Cardiac septum (tissue), 1 donor: ENCODE measurements around the gene C1orf174. TPM values are rescaled to one million over a fixed set of nuclear protein-coding genes. Genes with fewer than 3 reads are reported as not detected.

ENCODE experiments used
- DNase-seq: peaks from one replicate; pipeline ENCODE4 v3.0.0-alpha.2; 2020; ENCODE audit warnings: low spot score
- intact Hi-C: fragments of 100-400 bp; cut with DNase I; formaldehyde crosslinking; loops from one replicate; pipeline ENCODE4 v1.14.0; 2022
- total RNA-seq: library from RNA; stranded (reverse); fragmentation: NEBNext Ultra II Directional; extraction: Animal tissue kit (Norgen Biotek cat#: 25700); gene quantifications from one replicate; pipeline ENCODE4 v1.2.1, GENCODE V29; 2021
- donor health status: DM: no; HTN: no; CAD: no.

Gene C1orf174
- total RNA-seq, 1 donor from 2014 or later = 11.5 TPM

- DNase-seq = peak; percentile 99
- intact Hi-C loops = loop anchor here (2.0 kb wide), 2 partner anchors 44 to 104 kb away; partner anchors contain the start of genes CEP104, DFFB and LRRC47
These were observed 977 bp upstream of the C1orf174 start for GRCh38 chr1:3900969-3901529.

DNA sequence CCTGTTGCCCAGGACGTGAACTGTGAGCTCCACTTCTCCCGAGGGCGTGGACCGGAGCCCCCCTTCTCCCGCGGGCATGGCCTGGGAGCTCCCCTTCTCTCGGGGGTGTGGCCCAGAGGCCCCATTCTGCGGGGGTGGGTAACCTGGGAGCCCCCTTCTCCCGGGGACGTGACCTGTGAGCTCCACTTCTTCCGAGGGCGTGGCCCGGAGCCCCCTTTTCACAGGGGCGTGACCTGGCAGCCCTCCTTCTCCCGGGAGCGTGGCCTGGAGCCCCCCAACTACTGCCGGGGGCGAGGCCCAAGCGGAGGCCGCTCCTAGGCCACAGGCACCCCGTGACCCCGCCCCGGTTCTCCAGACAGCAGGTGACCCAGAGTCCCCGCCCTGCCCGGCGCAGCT lies 320 bp downstream of the C1orf174 start:
- intact Hi-C loops = loop anchor here (2.0 kb wide), 2 partner anchors 43 to 103 kb away; partner anchors contain the start of genes CEP104, DFFB and LRRC47
- no peak for DNase-seq

- DNase-seq = no peak
- intact Hi-C loops = no loop called here
These were observed 898 bp downstream of the C1orf174 start for GRCh38 chr1:3898994-3899753.

GRCh38 chr1:3898475-3898735 lies 1.7 kb downstream of the C1orf174 start:
- DNase-seq = no peak
- intact Hi-C loops = no loop called here

- DNase-seq = peak; percentile 36
- intact Hi-C loops = no loop called here
These were observed 3.6 kb downstream of the C1orf174 start for GRCh38 chr1:3896396-3897000.

GRCh38 chr1:3895951-3896325 lies 4.1 kb downstream of the C1orf174 start:
- intact Hi-C loops = no loop called here
- DNase-seq = peak; percentile 51

GRCh38 chr1:3895279-3895950 lies 4.7 kb downstream of the C1orf174 start:
- intact Hi-C loops = no loop called here
- DNase-seq = peak; percentile 68

DNA sequence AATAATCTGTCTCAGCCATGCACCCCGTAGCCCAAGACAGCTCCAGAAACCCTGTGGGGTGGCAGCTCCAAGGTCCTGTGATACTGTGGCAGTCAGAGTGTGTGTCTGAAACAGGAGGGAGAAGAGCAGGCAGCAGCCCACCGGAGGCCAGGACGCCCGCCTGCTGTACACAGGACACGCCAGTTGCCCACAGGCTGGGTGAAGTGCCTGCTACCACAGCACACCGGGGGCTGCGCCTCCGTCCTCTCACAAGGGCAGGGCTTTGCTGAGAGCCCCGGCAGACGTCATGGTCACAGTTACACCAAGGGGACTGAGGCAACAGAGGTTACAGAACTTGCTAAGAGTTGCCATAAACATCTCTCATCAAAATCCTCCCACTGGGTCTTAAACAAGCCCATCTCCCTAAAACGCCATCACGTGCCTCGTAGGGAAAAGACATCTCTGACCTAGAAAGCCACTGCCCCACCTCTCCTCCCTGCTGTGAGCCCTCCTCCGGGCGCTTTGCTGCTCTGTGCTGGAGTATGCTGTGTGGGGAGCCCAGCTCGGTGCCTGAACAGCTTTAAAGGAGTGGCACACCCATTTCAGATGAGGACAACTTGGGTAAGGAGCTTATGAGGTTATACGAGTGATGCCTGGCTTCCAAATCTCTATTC lies 5.3 kb downstream of the C1orf174 start:
- peak; percentile 51 for DNase-seq
- intact Hi-C loops = no loop called here

DNA sequence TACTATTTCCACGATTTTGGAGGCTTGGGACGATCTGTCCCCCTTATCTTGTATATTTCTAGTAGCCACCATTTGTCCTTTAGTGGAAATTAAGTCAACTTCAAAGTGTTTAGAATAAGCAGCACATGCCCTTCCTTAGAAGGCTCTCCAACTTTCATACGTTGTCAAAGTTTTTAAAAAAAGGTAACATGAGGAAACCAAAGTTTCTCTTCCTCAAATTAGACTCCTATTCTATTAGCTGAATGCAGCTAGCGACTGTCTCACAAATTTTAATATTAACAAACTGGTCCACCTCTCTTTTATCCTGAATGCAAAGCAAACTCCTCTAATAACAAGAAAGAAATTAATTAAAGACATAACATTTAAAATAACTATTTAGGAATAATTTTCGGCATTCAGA lies 6.9 kb downstream of the C1orf174 start:
- intact Hi-C loops = no loop called here
- DNase-seq = no peak

DNA sequence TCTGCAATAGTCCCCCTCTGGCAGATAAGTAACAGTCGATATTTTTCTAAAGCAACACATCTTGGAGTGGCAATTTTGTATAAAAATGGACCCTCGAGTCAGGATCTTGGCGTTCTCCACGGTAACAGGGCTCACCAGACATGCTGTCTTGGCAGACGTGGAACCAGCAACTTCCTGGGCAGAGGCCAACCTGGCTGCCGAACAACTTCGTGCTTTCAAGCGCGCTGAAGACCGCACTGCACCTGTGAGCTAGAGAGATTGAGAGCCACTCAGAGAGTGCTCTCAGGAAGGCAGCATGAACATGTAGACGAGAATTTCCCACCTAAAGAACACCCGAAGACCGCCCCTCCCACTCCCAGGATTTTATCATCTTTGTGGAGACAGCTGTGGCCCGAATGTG lies 7.3 kb downstream of the C1orf174 start:
- intact Hi-C loops = no loop called here
- peak; percentile 70 for DNase-seq

GRCh38 chr1:3891329-3891865 lies 8.7 kb downstream of the C1orf174 start:
- DNase-seq = no peak

DNA sequence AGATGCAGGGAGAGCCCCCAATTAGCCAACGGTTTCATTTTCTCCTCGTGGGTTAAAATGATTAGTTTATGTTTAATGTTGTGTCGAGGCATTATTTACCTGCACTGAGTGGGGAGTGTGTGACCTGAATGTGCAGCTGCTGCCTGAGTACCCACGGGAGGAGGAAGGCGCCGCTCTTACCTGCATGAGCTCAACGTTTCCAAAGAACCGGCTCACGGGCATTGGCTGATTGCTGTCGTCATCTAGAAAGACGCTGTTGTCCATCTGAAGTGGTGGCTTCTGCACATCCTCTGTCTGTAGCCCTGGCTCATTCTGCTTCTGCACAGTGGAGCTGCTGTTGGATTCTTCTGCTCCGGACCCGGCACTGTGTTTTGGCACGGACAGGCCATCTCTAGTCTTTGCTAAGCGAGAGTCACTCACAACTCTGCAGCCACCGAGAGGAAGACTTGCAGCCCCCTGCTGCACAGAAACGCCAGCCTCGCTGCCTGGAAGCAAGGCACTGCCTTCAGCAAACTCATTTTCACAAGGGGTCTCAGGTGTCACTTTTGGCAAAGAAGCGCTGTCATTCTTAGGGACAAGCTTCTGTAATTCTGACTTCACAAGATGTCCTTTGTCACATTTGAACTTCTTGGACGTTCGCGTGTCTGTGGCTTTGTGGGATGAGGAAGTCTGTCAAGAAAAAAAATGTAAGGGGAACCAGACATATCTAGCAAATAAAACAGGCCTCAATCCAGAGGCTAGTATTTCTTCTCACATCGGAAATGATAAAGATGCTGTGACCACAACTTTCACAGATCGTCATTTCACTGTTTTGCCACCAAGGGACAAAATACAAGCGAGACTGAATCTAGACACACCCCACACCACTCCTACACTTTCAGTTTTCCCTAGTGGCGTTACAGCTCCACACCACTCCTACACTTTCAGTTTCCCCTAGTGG lies 9.4 kb downstream of the C1orf174 start:
- intact Hi-C loops = no loop called here
- no peak for DNase-seq

More at GRCh38 chr1:3891329-3891865, 8.7 kb downstream of the C1orf174 start:
- intact Hi-C loops = no loop called here

DNA sequence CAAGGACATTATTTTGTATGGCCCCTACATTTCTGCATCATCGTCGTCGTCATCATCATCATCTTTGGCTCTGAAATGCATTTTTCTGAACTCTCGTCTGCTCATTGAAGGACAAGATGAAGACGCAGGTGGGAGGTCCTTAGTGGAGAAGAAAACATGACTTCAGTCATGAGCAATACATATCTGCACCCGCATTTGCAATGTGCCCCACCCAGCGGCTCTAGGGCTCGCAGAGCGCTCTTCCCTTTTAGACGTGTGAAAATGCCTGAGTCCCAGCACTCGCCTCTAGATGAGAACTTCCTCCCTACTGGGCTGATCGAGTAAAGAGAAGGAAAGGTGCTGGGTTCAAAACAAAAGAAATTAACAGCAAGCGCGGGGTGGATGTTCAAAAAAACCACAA lies 10.1 kb downstream of the C1orf174 start:
- intact Hi-C loops = no loop called here
- no peak for DNase-seq

DNA sequence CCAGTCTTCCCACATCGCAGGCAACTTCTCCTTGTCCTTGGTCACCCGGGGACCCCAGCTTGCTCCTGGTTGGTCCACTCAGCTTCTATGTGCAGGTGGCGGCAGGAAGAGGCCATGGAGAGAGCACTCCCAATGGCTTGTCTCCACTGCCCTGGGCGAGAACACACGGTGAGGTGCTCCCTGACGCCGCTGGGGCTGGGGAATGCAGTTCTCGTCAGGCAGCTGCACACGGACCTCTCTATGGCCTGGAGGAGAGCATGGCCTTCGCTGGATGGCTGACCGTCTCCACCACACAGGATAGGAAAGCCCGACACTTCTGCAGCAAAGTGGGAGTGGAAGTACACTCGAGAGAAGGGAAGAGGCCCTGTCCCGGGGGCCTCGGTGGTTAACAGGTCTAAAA lies 11.8 kb downstream of the C1orf174 start:
- intact Hi-C loops = no loop called here
- peak; percentile 68 for DNase-seq

DNA sequence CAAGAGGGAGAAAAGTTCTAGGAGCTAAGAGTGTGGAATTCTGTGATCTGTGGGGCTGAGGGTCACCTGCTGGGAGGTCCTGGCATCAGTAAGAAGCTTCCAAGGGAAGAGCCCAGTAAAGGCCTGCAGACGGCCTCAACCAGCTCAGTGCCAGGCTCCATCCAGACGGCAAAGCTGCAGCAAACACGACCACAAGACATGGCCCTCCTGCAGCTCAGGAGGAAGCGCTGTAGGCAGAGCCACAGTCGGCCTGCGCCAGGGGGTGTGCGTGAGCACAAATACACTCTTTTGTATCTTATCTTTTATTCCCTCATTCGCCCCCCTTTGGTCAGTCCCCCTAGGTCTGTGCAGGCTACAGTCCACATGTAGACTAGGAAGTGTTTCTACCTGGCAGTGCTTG lies 13.4 kb downstream of the C1orf174 start:
- DNase-seq = peak; percentile 56
- intact Hi-C loops = no loop called here

- intact Hi-C loops = no loop called here
- DNase-seq = no peak
These were observed 13.9 kb downstream of the C1orf174 start for GRCh38 chr1:3886106-3886670.

DNA sequence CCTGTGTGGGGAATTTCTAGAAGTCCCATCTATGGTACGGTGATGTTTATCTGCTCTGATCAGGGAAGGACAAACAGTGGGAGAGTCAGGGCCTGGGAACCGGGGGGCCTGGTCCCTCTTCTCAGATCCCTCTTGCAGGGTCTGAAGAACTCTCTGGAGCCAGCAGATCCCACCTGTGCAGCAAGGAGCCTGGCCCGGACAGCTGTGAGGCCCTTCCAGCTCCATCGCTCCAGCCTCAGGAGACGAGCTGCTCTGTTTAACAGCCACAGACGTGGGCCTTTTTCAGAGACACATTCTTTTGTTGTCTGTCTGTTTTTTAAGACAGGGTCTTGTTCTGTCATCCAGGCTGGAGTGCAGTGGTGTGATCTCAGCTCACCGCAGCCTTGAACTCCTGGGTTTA lies 14.5 kb downstream of the C1orf174 start:
- no peak for DNase-seq
- intact Hi-C loops = no loop called here

GRCh38 chr1:3884966-3885365 lies 15.1 kb downstream of the C1orf174 start:
- no peak for DNase-seq
- intact Hi-C loops = no loop called here
